H9 (cell line): ENCODE results near the gene SEMA6A. TPM values are rescaled to one million over a fixed set of nuclear protein-coding genes. Genes with fewer than 3 reads are reported as not detected.

Experiments used
- DNase-seq: peaks from one replicate; pipeline ENCODE4 v3.0.0-alpha.2; 2017
- H2AFZ ChIP-seq: one replicate; pipeline ENCODE4 v1.6.1; 2013; ENCODE audit warnings: mild to moderate bottlenecking, low read length, control low read depth, moderate library complexity
- H2AK5ac ChIP-seq: 2 replicates; pipeline ENCODE4 v1.6.1; 2013; ENCODE audit warnings: low read length, control low read depth, mixed read lengths; ENCODE audit not compliant: insufficient read length
- H2BK120ac ChIP-seq: one replicate; pipeline ENCODE4 v1.6.1; 2013; ENCODE audit warnings: low read depth, mild to moderate bottlenecking, low read length, control low read depth, inconsistent platforms; ENCODE audit not compliant: poor library complexity, severe bottlenecking
- H2BK12ac ChIP-seq: 2 replicates; pipeline ENCODE4 v1.6.1; 2013; ENCODE audit warnings: low read length, control low read depth, mixed read lengths, low read depth; ENCODE audit not compliant: insufficient read length
- H2BK15ac ChIP-seq: 2 replicates; pipeline ENCODE4 v1.6.1; 2013; ENCODE audit warnings: low read depth, low read length, control low read depth
- H2BK20ac ChIP-seq: one replicate; pipeline ENCODE4 v1.6.1; 2013; ENCODE audit warnings: low read depth, mild to moderate bottlenecking, low read length, control low read depth, inconsistent platforms; ENCODE audit not compliant: poor library complexity, severe bottlenecking
- H2BK5ac ChIP-seq: 2 replicates; pipeline ENCODE4 v1.6.1; 2013; ENCODE audit warnings: low read length, control low read depth, mixed read lengths; ENCODE audit not compliant: insufficient read length
- H3K14ac ChIP-seq: 2 replicates; pipeline ENCODE4 v1.6.1; 2013; ENCODE audit warnings: low read length, control low read depth; ENCODE audit not compliant: insufficient read depth
- H3K18ac ChIP-seq: 2 replicates; pipeline ENCODE4 v1.6.1; 2013; ENCODE audit warnings: low read depth, mild to moderate bottlenecking, mixed read lengths, low read length, control low read depth; ENCODE audit not compliant: insufficient read length
- H3K23ac ChIP-seq: 2 replicates; pipeline ENCODE4 v1.6.1; 2013; ENCODE audit warnings: low read length, control low read depth, mixed read lengths, low read depth; ENCODE audit not compliant: insufficient read length
- H3K23me2 ChIP-seq: 2 replicates; pipeline ENCODE4 v1.6.1; 2013; ENCODE audit warnings: low read depth, mild to moderate bottlenecking, mixed read lengths, low read length, control low read depth; ENCODE audit not compliant: insufficient read length, poor library complexity, severe bottlenecking
- H3K27ac ChIP-seq: 2 replicates; pipeline ENCODE4 v1.5.1; 2013; ENCODE audit warnings: low read length, control low read depth, mixed read lengths, low read depth; ENCODE audit not compliant: insufficient read length
- H3K27me3 ChIP-seq: 2 replicates; pipeline ENCODE4 v1.6.1; 2013; ENCODE audit warnings: low read length, control low read depth, inconsistent platforms; ENCODE audit not compliant: insufficient read depth
- H3K4ac ChIP-seq: 2 replicates; pipeline ENCODE4 v1.6.1; 2013; ENCODE audit warnings: low read depth, mild to moderate bottlenecking, control low read depth, inconsistent platforms, low read length, moderate library complexity
- H3K4me1 ChIP-seq: 2 replicates; pipeline ENCODE4 v1.6.1; 2013; ENCODE audit warnings: low read length, control low read depth, inconsistent platforms; ENCODE audit not compliant: insufficient read depth
- H3K4me2 ChIP-seq: 2 replicates; pipeline ENCODE4 v1.6.1; 2013; ENCODE audit warnings: low read length, control low read depth, mixed read lengths; ENCODE audit not compliant: insufficient read length, insufficient read depth
- H3K56ac ChIP-seq: 2 replicates; pipeline ENCODE4 v1.6.1; 2013; ENCODE audit warnings: low read depth, mild to moderate bottlenecking, mixed read lengths, low read length, control low read depth; ENCODE audit not compliant: insufficient read length
- H3K79me1 ChIP-seq: 2 replicates; pipeline ENCODE4 v1.6.1; 2013; ENCODE audit warnings: low read depth, mild to moderate bottlenecking, moderate library complexity, low read length, control low read depth, inconsistent platforms; ENCODE audit not compliant: insufficient read depth, poor library complexity, severe bottlenecking
- H3K79me2 ChIP-seq: 2 replicates; pipeline ENCODE4 v1.6.1; 2013; ENCODE audit warnings: low read length, control low read depth, inconsistent platforms; ENCODE audit not compliant: insufficient read depth
- H3K9ac ChIP-seq: 2 replicates; pipeline ENCODE4 v1.6.1; 2013; ENCODE audit warnings: low read length, control low read depth, mixed read lengths; ENCODE audit not compliant: insufficient read length; ENCODE audit errors: extremely low read depth
- H3K9me3 ChIP-seq: one replicate; pipeline ENCODE4 v1.6.1; 2013; ENCODE audit warnings: low read depth, low read length, inconsistent platforms; ENCODE audit not compliant: control insufficient read depth
- H3T11ph ChIP-seq: one replicate; pipeline ENCODE4 v1.6.1; 2013; ENCODE audit warnings: mild to moderate bottlenecking, low read length, control low read depth, inconsistent platforms
- H4K20me1 ChIP-seq: one replicate; pipeline ENCODE4 v1.6.1; 2013; ENCODE audit not compliant: control insufficient read depth, insufficient read length, insufficient read depth
- H4K5ac ChIP-seq: 2 replicates; pipeline ENCODE4 v1.6.1; 2013; ENCODE audit warnings: low read depth, mild to moderate bottlenecking, mixed read lengths, low read length, control low read depth; ENCODE audit not compliant: insufficient read length
- H4K8ac ChIP-seq: replicated peaks from 2 replicates; pipeline ENCODE4 v1.6.1; 2013; ENCODE audit warnings: low read length, control low read depth, mixed read lengths, low read depth; ENCODE audit not compliant: insufficient read length
- H4K91ac ChIP-seq: 2 replicates; pipeline ENCODE4 v1.6.1; 2013; ENCODE audit warnings: low read depth, mild to moderate bottlenecking, moderate library complexity, mixed read lengths, low read length, control low read depth; ENCODE audit not compliant: insufficient read length
- H3K27ac Mint-ChIP-seq, 3 experiments: 2 replicates in 2 of 3; 3 replicates in 1 of 3; pipeline ENCODE4 v1.8.0; 2020 to 2021; ENCODE audit warnings: mixed read lengths in 3 of 3, mild to moderate bottlenecking in 1 of 3, moderate library complexity in 1 of 3
- H3K27me3 Mint-ChIP-seq: 2 replicates; pipeline ENCODE4 v1.8.0; 2021; ENCODE audit warnings: low read depth, mild to moderate bottlenecking, moderate library complexity, mixed read lengths
- H3K36me3 Mint-ChIP-seq, 3 experiments: 2 replicates in 2 of 3; 3 replicates in 1 of 3; pipeline ENCODE4 v1.8.0; 2020 to 2021; ENCODE audit warnings: low read depth in 3 of 3, mixed read lengths in 3 of 3; ENCODE audit not compliant: insufficient read depth in 1 of 3
- H3K4me1 Mint-ChIP-seq, 2 experiments: 2 replicates each; pipeline ENCODE4 v1.8.0; 2020; ENCODE audit warnings: mixed read lengths in 2 of 2
- H3K4me3 Mint-ChIP-seq, 2 experiments: 2 replicates in 1 of 2; 3 replicates in 1 of 2; pipeline ENCODE4 v1.8.0; 2020 to 2021; ENCODE audit warnings: mild to moderate bottlenecking in 2 of 2, mixed read lengths in 2 of 2, moderate library complexity in 1 of 2
- H3K9me3 Mint-ChIP-seq, 2 experiments: 2 replicates in 1 of 2; 3 replicates in 1 of 2; pipeline ENCODE4 v1.8.0; 2020; ENCODE audit warnings: mild to moderate bottlenecking in 2 of 2, mixed read lengths in 2 of 2, moderate library complexity in 1 of 2
- CTCF ChIP-seq: fragments of 200-600 bp; sonication (generic); conservative IDR thresholded peaks from 3 replicates; pipeline ENCODE4 v1.8.0; 2021; ENCODE audit warnings: antibody characterized with exemption, mild to moderate bottlenecking
- WGBS: extraction: QIAGEN DNeasy Blood & Tissue Kit; methylation state at CpG from one replicate; pipeline ENCODE4 v1.1.7; 2013; ENCODE audit warnings: missing lambda C conversion rate, low lambda C conversion rate, mixed read lengths; ENCODE audit not compliant: insufficient read length; ENCODE audit errors: extremely low coverage; 5-methylcytosine and 5-hydroxymethylcytosine counted together
- total RNA-seq: library from RNA; stranded (reverse); gene quantifications from 2 replicates; pipeline ENCODE4 v1.2.1, GENCODE V29; 2021

The SEMA6A gene
- total RNA-seq, 1 experiment from 2014 or later = 354 TPM

DNA sequence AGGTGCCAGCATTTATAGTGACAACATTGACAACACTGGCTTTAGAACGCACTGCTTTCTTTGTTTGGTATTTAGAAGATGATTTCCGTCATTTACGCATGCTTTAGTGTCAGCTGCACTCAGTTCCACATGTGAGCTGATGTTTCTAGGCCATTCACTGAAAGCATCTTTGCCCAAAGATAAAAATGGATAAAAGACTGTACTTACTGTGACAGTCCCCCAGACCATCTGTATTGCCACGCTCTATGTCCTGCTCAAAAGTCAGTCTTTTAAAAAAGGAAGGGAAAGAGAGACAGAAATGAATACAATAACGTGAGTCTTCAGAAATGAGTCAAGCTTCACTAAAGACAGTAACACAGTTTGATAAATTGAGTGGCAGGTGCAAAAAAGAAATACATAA, 99.3 kb downstream of the SEMA6A start:
- Histone ChIP-seq H3K14ac (no peak overlapping the region), H2AFZ (no peak overlapping the region), H3K79me2 (0 out of 2 replicates have a peak, but pooled peaks cover 4% of the 10 kb centered on the region), H2BK15ac (no peak overlapping the region), H3K4me1 (no peaks in the 10 kb centered on the region), H4K20me1 (no peaks in the 10 kb centered on the region), H2BK20ac (no peak overlapping the region), H4K91ac (no peak overlapping the region), H3K9me3 (no peaks in the 10 kb centered on the region), H3T11ph (no peak overlapping the region), H3K27me3 (no peaks in the 10 kb centered on the region), H3K9ac (no peak overlapping the region), H4K8ac (no peak overlapping the region), H3K4me2 (no peak overlapping the region), H2AK5ac (no peak overlapping the region), H3K79me1 (no peaks in the 10 kb centered on the region), H3K23me2 (no peaks in the 10 kb centered on the region), H3K4ac (no peak overlapping the region), H2BK120ac (no peak overlapping the region), H3K23ac (no peak overlapping the region), H3K56ac (no peak overlapping the region), H4K5ac (no peak overlapping the region), H2BK12ac (no peak overlapping the region), H2BK5ac (no peak overlapping the region), H3K18ac (no peak overlapping the region), H3K27ac (no peak overlapping the region)
- Mint-ChIP-seq H3K4me1 (no peaks in the 10 kb centered on the region), H3K27ac (no peak overlapping the region), H3K4me3 (no peak overlapping the region), H3K9me3 (no peaks in the 10 kb centered on the region), H3K36me3 (peaks cover 62 to 96% (median 95%) of the 10 kb centered on the region in 3 experiments), H3K27me3 (no peaks in the 10 kb centered on the region; the same call in 1 of the 2 replicates)
- no CpG with 5 or more reads among the region's 5 CpGs for WGBS
- TF ChIP-seq CTCF = no peak
- no peak for DNase-seq
